A549 (cell line): ENCODE measurements around the gene MACROH2A2.

Source experiments
- CTCF ChIP-seq: fragments of >200 bp; sonication (Bioruptor Twin); formaldehyde crosslinking; IDR thresholded peaks from 3 replicates; pipeline ENCODE4 v1.5.1; 2016
- E2F6 ChIP-seq: IDR thresholded peaks from 2 replicates; pipeline ENCODE4 v1.6.1; 2012; ENCODE audit warnings: low read depth, borderline replicate concordance
- EP300 ChIP-seq, 2 experiments: fragments of >200 bp; sonication (Bioruptor Twin); formaldehyde crosslinking; IDR thresholded peaks; 2 replicates in 1 of 2; 3 replicates in 1 of 2; pipeline ENCODE4 v1.6.1; 2016 to 2017
- POLR2A ChIP-seq: IDR thresholded peaks from 2 replicates; pipeline ENCODE4 v1.6.1; 2012; ENCODE audit warnings: mild to moderate bottlenecking, low read length
- RAD21 ChIP-seq, 2 experiments: fragments of >200 bp in 1 of 2; sonication (Bioruptor Twin) in 1 of 2; formaldehyde crosslinking in 1 of 2; IDR thresholded peaks in 1 of 2; conservative IDR thresholded peaks in 1 of 2; 2 replicates in 1 of 2; 3 replicates in 1 of 2; pipeline ENCODE4 v1.6.1; 2012 to 2018; ENCODE audit warnings: inconsistent platforms in 1 of 2
- USF2 ChIP-seq: fragments of 450-650 bp; IDR thresholded peaks from 2 replicates; pipeline ENCODE4 v1.6.1; 2014; ENCODE audit warnings: antibody characterized with exemption

GRCh38 chr10:70038923-70039322, 13.7 kb upstream of the MACROH2A2 start:
- no peak for TF ChIP-seq USF2
- no peak for TF ChIP-seq E2F6
- no peak for TF ChIP-seq CTCF
- no peak for TF ChIP-seq RAD21 (conservative IDR thresholded peaks at IDR 0.05 in 1 of 2, IDR thresholded peaks at IDR 0.05 in 1 of 2)
- TF ChIP-seq POLR2A: no peak
- TF ChIP-seq EP300 (IDR thresholded peaks at IDR 0.05): no peak
